Limb (tissue), 2 donors: Measurements from ENCODE around the gene CDC42EP5.
"Not testable (repeated sequence)": the region's sequence is repeated elsewhere in the genome, so short reads cannot be mapped to it uniquely, and the experiment has no call there.

Experiments
- DNase-seq, 2 donors: peaks; one replicate each; pipeline ENCODE4 v3.0.0-alpha.2; 2016; ENCODE audit errors: extremely low spot score in 2 of 2

The CDC42EP5 gene

GRCh38 chr19:54489766-54490165 lies 16.7 kb upstream of the CDC42EP5 start:
- DNase-seq: no peak

GRCh38 chr19:54489341-54489740 lies 16.2 kb upstream of the CDC42EP5 start:
- no peak for DNase-seq

GRCh38 chr19:54485851-54486250 lies 12.8 kb upstream of the CDC42EP5 start:
- no peak for DNase-seq

GRCh38 chr19:54484451-54484850 lies 11.4 kb upstream of the CDC42EP5 start:
- DNase-seq: no peak

- no peak for DNase-seq
Measured at GRCh38 chr19:54482889-54483288, 9.8 kb upstream of the CDC42EP5 start.

- DNase-seq: peak in 1 of 2 donors; percentile 73
Measured at GRCh38 chr19:54481326-54481930, 8.3 kb upstream of the CDC42EP5 start.

GRCh38 chr19:54480051-54480450 lies 7.0 kb upstream of the CDC42EP5 start:
- DNase-seq: no peak

- DNase-seq: peak in 1 of 2 donors; percentile 48
Measured at GRCh38 chr19:54478677-54479266, 5.7 kb upstream of the CDC42EP5 start.

- DNase-seq: no peak
Measured at GRCh38 chr19:54477650-54478049, 4.6 kb upstream of the CDC42EP5 start.

- DNase-seq: peak in 1 of 2 donors; percentile 32
Measured at GRCh38 chr19:54475706-54476105, 2.6 kb upstream of the CDC42EP5 start.

- DNase-seq: peak in 1 of 2 donors; percentile 33
Measured at GRCh38 chr19:54473892-54474372, 836 bp upstream of the CDC42EP5 start.

- DNase-seq: peak in 1 of 2 donors; percentile 76
Measured at GRCh38 chr19:54470991-54471782, 1.9 kb downstream of the CDC42EP5 start.

GRCh38 chr19:54470276-54470887 lies 2.7 kb downstream of the CDC42EP5 start:
- DNase-seq: no peak

GRCh38 chr19:54469496-54469934 lies 3.6 kb downstream of the CDC42EP5 start:
- peak in 1 of 2 donors; percentile 36 for DNase-seq

GRCh38 chr19:54466110-54466480 lies 7.0 kb downstream of the CDC42EP5 start:
- not testable (repeated sequence) for DNase-seq

GRCh38 chr19:54465426-54466109 lies 7.5 kb downstream of the CDC42EP5 start:
- peak in 1 of 2 donors; percentile 32 for DNase-seq

GRCh38 chr19:54464630-54465425 lies 8.3 kb downstream of the CDC42EP5 start:
- peak; percentile 88 to 90 for DNase-seq

- peak in 1 of 2 donors; percentile 68 for DNase-seq
Measured at GRCh38 chr19:54464044-54464629, 9.0 kb downstream of the CDC42EP5 start.

- DNase-seq: peak; percentile 95
Measured at GRCh38 chr19:54463531-54464043, 9.5 kb downstream of the CDC42EP5 start, which contains the start of gene LENG9. Gene LENG9 (minus strand): TSS chr19:54463778. CDS start chr19:54463526, 252 bp downstream.
